HEK293T (cell line): Measurements from ENCODE around the gene TNS3.

Experiments
- CTCF ChIA-PET: fragments of 350-600 bp; formaldehyde crosslinking; extraction: SDS; loops from one replicate; lab custom pipeline; 2021; ENCODE audit warnings: antibody characterized with exemption, inconsistent platforms; lab: Yijun Ruan, JAX
- POLR2A ChIA-PET: fragments of 350-600 bp; formaldehyde crosslinking; extraction: SDS; loops from one replicate; lab custom pipeline; 2020; ENCODE audit warnings: antibody characterized with exemption, inconsistent platforms; lab: Yijun Ruan, JAX
- DNase-seq: peaks from one replicate; pipeline ENCODE4 v3.0.0; 2012; ENCODE audit warnings: mixed read lengths; ENCODE audit errors: extremely low spot score
- ARNT ChIP-seq: fragments of 450-650 bp; IDR thresholded peaks from 2 replicates; pipeline ENCODE4 v1.6.1; 2017; ENCODE audit warnings: mild to moderate bottlenecking
- BHLHE40 ChIP-seq: fragments of 450-650 bp; IDR thresholded peaks from 2 replicates; pipeline ENCODE4 v1.6.1; 2016; ENCODE audit warnings: mild to moderate bottlenecking, moderate library complexity, borderline replicate concordance
- CTBP1 ChIP-seq: fragments of 450-650 bp; IDR thresholded peaks from 2 replicates; pipeline ENCODE4 v1.6.1; 2016; ENCODE audit warnings: borderline replicate concordance
- ELF4 ChIP-seq: fragments of 450-650 bp; IDR thresholded peaks from 2 replicates; pipeline ENCODE4 v1.6.1; 2017; ENCODE audit warnings: antibody characterized with exemption
- FOXA1 ChIP-seq: fragments of 450-650 bp; IDR thresholded peaks from 2 replicates; pipeline ENCODE4 v1.6.1; 2016; ENCODE audit warnings: mild to moderate bottlenecking
- FOXK2 ChIP-seq: fragments of 450-650 bp; IDR thresholded peaks from 2 replicates; pipeline ENCODE4 v1.6.1; 2016; ENCODE audit warnings: mild to moderate bottlenecking
- FOXM1 ChIP-seq: fragments of 450-650 bp; IDR thresholded peaks from 2 replicates; pipeline ENCODE4 v1.6.1; 2017; ENCODE audit warnings: mild to moderate bottlenecking, borderline replicate concordance
- HDGF ChIP-seq: fragments of 450-650 bp; IDR thresholded peaks from 2 replicates; pipeline ENCODE4 v1.6.1; 2017; ENCODE audit warnings: antibody characterized with exemption, borderline replicate concordance
- L3MBTL2 ChIP-seq: fragments of 450-650 bp; conservative IDR thresholded peaks from 2 replicates; pipeline ENCODE4 v1.6.1; 2016; ENCODE audit warnings: mild to moderate bottlenecking
- LEF1 ChIP-seq: fragments of 450-650 bp; IDR thresholded peaks from 2 replicates; pipeline ENCODE4 v1.6.1; 2017; ENCODE audit warnings: mild to moderate bottlenecking, borderline replicate concordance
- NFRKB ChIP-seq: fragments of 450-650 bp; IDR thresholded peaks from 2 replicates; pipeline ENCODE4 v1.6.1; 2016; ENCODE audit warnings: mild to moderate bottlenecking, moderate library complexity
- PKNOX1 ChIP-seq: fragments of 450-650 bp; IDR thresholded peaks from 2 replicates; pipeline ENCODE4 v1.6.1; 2016
- SP1 ChIP-seq: fragments of 450-650 bp; IDR thresholded peaks from 2 replicates; pipeline ENCODE4 v1.6.1; 2017
- SUZ12 ChIP-seq: fragments of 450-650 bp; IDR thresholded peaks from 2 replicates; pipeline ENCODE4 v1.6.1; 2016; ENCODE audit warnings: mild to moderate bottlenecking
- TARDBP ChIP-seq: fragments of 450-650 bp; IDR thresholded peaks from 2 replicates; pipeline ENCODE4 v1.6.1; 2016
- ZNF384 ChIP-seq: fragments of 450-650 bp; IDR thresholded peaks from 2 replicates; pipeline ENCODE4 v1.6.1; 2016

Gene TNS3

GRCh38 chr7:47600199-47601118, 18.5 kb upstream of the TNS3 start:
- CTCF ChIA-PET: interaction anchor here (1.3 kb wide), 1 partner anchor 219 kb away, joined by 5 read pairs; no protein-coding TSS in a partner anchor
- no peak for TF ChIP-seq BHLHE40
- TF ChIP-seq ZNF384: no peak
- TF ChIP-seq PKNOX1: no peak
- no peak for TF ChIP-seq TARDBP
- no peak for TF ChIP-seq CTBP1
- TF ChIP-seq NFRKB: no peak
- no peak for TF ChIP-seq SUZ12
- TF ChIP-seq FOXM1: no peak
- no peak for TF ChIP-seq ELF4
- no peak for TF ChIP-seq FOXA1
- no peak for TF ChIP-seq LEF1
- TF ChIP-seq ARNT: no peak
- no peak for TF ChIP-seq SP1
- TF ChIP-seq HDGF: no peak
- no peak for TF ChIP-seq L3MBTL2
- no peak for TF ChIP-seq FOXK2
- POLR2A ChIA-PET: no interaction called here
- no peak for DNase-seq

GRCh38 chr7:47597379-47597778, 15.5 kb upstream of the TNS3 start:
- DNase-seq: no peak
- no peak for TF ChIP-seq LEF1
- no peak for TF ChIP-seq CTBP1
- no peak for TF ChIP-seq HDGF
- TF ChIP-seq BHLHE40: no peak
- TF ChIP-seq TARDBP: no peak
- no peak for TF ChIP-seq ZNF384
- ChIA-PET CTCF (no interaction called here), POLR2A (no interaction called here)

GRCh38 chr7:47596502-47597202, 14.7 kb upstream of the TNS3 start:
- DNase-seq: no peak
- POLR2A ChIA-PET: no interaction called here
- CTCF ChIA-PET: no interaction called here
- no peak for TF ChIP-seq PKNOX1
- no peak for TF ChIP-seq FOXA1
- no peak for TF ChIP-seq NFRKB
- no peak for TF ChIP-seq ARNT
- no peak for TF ChIP-seq L3MBTL2
- no peak for TF ChIP-seq SP1
- no peak for TF ChIP-seq FOXK2
- no peak for TF ChIP-seq CTBP1
- no peak for TF ChIP-seq ZNF384
- no peak for TF ChIP-seq FOXM1
- no peak for TF ChIP-seq BHLHE40
- no peak for TF ChIP-seq SUZ12
- no peak for TF ChIP-seq ELF4
- TF ChIP-seq LEF1: no peak
- TF ChIP-seq TARDBP: no peak
- TF ChIP-seq HDGF: no peak

GRCh38 chr7:47594406-47594805, 12.5 kb upstream of the TNS3 start:
- ChIA-PET POLR2A (no interaction called here), CTCF (no interaction called here)
- DNase-seq: no peak
- TF ChIP-seq ZNF384 (no peak), CTBP1 (no peak), TARDBP (no peak), FOXA1 (no peak), PKNOX1 (no peak), FOXK2 (no peak), L3MBTL2 (no peak), BHLHE40 (no peak), ARNT (no peak), SP1 (no peak), ELF4 (no peak)

- POLR2A ChIA-PET: no interaction called here
- no peak for DNase-seq
- TF ChIP-seq FOXK2 (no peak), BHLHE40 (no peak), HDGF (no peak), CTBP1 (no peak), PKNOX1 (no peak), FOXA1 (no peak), LEF1 (no peak), L3MBTL2 (no peak), TARDBP (no peak), NFRKB (no peak), SP1 (no peak), FOXM1 (no peak), SUZ12 (no peak), ELF4 (no peak), ZNF384 (no peak), ARNT (no peak)
- CTCF ChIA-PET: interaction anchor here (0.7 kb wide), 1 partner anchor 251 kb away, joined by 3 read pairs; no protein-coding TSS in a partner anchor
Observed at GRCh38 chr7:47591655-47592572, 10.0 kb upstream of the TNS3 start.
